ENCODE measurements around the gene RAD51AP1. TPM values are rescaled to one million over a fixed set of nuclear protein-coding genes. Genes with fewer than 3 reads are reported as not detected.

RAD51AP1 gene
- total RNA-seq (ENCODE audit: low replicate concordance) = 2.9 and 35.2 TPM in 2 replicates

DNA sequence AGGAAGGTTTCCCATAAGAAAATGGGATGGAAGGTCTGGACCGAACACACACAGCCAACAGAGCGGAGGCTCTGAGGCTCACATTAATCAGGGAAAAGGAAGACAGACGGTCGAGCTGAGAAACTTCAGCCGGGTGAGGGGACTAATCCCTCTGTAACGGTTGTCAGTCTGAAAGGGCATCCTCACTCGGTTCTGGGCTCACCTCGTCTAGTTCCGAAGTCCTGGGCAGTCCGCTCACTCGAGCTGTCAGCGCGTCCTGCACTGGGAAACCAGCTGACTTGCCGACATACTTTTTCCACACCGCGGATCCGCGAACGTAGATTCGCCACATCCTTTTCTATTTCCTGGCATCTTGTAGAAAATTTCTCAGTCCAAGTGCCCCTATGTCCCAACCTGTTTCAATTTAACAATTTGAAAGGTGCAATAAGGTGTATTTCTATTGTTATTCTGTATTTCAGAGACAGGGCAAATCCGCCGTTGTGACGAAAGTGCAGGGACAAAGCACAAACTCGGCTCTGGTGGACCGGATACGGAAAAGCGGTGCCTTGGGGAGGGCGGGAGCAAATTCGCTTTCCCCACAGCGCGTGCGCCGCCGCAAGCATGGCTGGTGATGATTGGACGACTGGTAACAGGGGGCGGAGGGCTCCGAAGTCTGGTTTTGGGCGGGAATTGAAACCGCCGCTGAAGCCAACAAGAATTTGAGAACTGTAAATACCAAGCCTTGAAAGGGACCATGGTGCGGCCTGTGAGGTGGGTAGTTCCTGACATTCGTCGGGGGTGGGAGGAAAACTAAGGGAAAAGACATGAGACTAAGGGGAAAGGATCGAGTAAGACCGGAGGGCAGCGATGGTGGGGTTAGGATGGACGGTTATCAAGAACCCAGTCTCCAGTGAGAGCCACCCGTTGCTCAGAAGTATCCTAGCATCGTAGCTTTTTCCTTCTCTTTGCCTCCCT lies at the start of gene RAD51AP1:
RAD51AP1 (plus strand) TSS at position 684 of the 954 bp plus-strand sequence; CDS start at position 734, 50 bp downstream.
- TF ChIP-seq, protein P1, sequence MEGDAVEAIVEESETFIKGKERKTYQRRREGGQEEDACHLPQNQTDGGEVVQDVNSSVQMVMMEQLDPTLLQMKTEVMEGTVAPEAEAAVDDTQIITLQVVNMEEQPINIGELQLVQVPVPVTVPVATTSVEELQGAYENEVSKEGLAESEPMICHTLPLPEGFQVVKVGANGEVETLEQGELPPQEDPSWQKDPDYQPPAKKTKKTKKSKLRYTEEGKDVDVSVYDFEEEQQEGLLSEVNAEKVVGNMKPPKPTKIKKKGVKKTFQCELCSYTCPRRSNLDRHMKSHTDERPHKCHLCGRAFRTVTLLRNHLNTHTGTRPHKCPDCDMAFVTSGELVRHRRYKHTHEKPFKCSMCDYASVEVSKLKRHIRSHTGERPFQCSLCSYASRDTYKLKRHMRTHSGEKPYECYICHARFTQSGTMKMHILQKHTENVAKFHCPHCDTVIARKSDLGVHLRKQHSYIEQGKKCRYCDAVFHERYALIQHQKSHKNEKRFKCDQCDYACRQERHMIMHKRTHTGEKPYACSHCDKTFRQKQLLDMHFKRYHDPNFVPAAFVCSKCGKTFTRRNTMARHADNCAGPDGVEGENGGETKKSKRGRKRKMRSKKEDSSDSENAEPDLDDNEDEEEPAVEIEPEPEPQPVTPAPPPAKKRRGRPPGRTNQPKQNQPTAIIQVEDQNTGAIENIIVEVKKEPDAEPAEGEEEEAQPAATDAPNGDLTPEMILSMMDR (IDR thresholded peaks at IDR 0.05; ENCODE audit: insufficient read depth, low read length) = no peak

GRCh38 chr12:4489556-4489955 lies 49.1 kb upstream of the RAD51AP1 start:
- H3K4me3 ChIP-seq (ENCODE audit: low read depth, low read length) = no peak overlapping the region
- DNase-seq (ENCODE audit: low read depth) = no peak
- TF ChIP-seq, protein P1 (IDR thresholded peaks at IDR 0.05; ENCODE audit: insufficient read depth, low read length) = no peak

More for the DNA sequence above, at the start of gene RAD51AP1:
- DNase-seq (ENCODE audit: low read depth) = peak; percentile 98
- H3K4me3 ChIP-seq (ENCODE audit: low read depth, low read length) = peak within 1 kb of the TSS; percentile 98

GRCh38 chr12:4490973-4491372 lies 47.7 kb upstream of the RAD51AP1 start:
- no peak overlapping the region for H3K4me3 ChIP-seq (ENCODE audit: low read depth, low read length)
- DNase-seq (ENCODE audit: low read depth) = no peak
- TF ChIP-seq, protein P1 (IDR thresholded peaks at IDR 0.05; ENCODE audit: insufficient read depth, low read length) = no peak

- no peak for DNase-seq (ENCODE audit: low read depth)
- TF ChIP-seq, protein P1 (IDR thresholded peaks at IDR 0.05; ENCODE audit: insufficient read depth, low read length) = no peak
- H3K4me3 ChIP-seq (ENCODE audit: low read depth, low read length) = no peak overlapping the region
These were observed 42.4 kb upstream of the RAD51AP1 start for GRCh38 chr12:4496145-4496838.

DNA sequence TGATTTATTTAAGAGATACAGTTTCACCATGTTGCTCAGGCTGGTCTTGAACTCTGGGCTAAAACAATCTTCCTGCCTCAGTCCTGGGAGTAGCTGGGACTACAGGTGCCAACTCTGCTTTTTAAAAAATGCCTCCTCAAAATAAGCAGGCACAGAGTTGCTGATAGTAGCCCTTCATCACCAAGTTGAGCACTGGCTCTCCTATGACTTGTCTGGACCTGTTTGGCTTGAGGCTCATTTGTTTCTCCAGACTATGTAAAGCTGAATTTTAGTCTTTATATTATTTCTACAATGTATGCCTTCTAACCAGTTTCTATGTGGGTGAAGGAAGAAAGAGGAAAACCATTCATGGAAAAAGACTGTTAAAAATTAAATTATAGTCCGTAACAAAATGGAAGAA lies 39.5 kb upstream of the RAD51AP1 start:
- H3K4me3 ChIP-seq (ENCODE audit: low read depth, low read length) = no peak overlapping the region
- TF ChIP-seq, protein P1 (IDR thresholded peaks at IDR 0.05; ENCODE audit: insufficient read depth, low read length) = no peak
- DNase-seq (ENCODE audit: low read depth) = no peak

DNA sequence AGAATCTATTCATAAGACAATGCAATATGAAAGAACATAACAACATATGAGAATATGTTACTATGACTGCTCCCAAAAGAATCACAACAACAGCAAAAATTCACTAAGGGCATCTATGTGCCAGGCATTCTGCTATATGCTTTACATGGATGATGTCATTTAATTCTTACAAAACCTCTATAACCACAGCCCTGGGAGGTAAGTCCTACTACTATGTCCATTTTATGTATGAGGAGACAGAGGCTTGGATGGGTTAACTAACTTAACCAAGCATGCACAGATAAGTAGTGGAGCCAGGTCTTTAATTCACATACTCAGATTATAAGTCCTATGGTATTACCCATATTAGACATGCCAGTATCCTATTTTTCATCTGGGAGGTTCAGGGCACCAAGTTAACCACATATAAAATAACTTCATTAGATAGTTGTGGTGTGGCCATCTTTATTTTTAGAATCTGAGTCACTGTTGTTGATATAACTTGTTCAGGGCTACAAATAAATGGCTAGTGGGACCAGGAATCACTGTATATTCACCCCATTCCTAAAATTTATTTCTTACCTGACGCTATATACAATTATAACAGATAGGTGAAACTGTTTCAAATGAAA lies 33.2 kb upstream of the RAD51AP1 start:
- no peak overlapping the region for H3K4me3 ChIP-seq (ENCODE audit: low read depth, low read length)
- DNase-seq (ENCODE audit: low read depth) = peak; percentile 26
- TF ChIP-seq, protein P1 (IDR thresholded peaks at IDR 0.05; ENCODE audit: insufficient read depth, low read length) = no peak

All from fibroblast of the aortic adventitia (primary cell).